ENCODE data around the gene PHPT1. TPM values are rescaled to one million over a fixed set of nuclear protein-coding genes. Genes with fewer than 3 reads are reported as not detected.

The PHPT1 gene
- total and polyA plus RNA-seq, 2 of the 13 experiments (the other 11 are each of a cell fraction or from before 2014, with no cell fraction given), result 189 to 192 TPM

- TF ChIP-seq RNF219 (CRISPR knock-in tag; IDR thresholded peaks at IDR 0.05) (no peak), ZSCAN12 (CRISPR knock-in tag; IDR thresholded peaks at IDR 0.05) (no peak), CBFB (CRISPR knock-in tag; IDR thresholded peaks at IDR 0.05) (no peak)
- Histone ChIP-seq H3K36me3 (replicated peaks in 1 of 2; ENCODE audit: control insufficient read depth in 1 of 2, insufficient read depth in 2 of 2, low read length in 2 of 2) (peaks cover 5 to 13% of the 10 kb centered on the region in 2 experiments), H3K27me3 (ENCODE audit: control insufficient read depth in 1 of 2, insufficient read depth in 2 of 2, low read length in 2 of 2) (no peaks in the 10 kb centered on the region), H3K9ac (ENCODE audit: insufficient read depth, low read depth, low read length) (no peak overlapping the region; the same call in 1 of the 2 replicates), H3K4me2 (ENCODE audit: low read depth, low read length) (no peak overlapping the region), H3K79me2 (ENCODE audit: insufficient read depth, low read length) (no peaks in the 10 kb centered on the region), H3K9me3 (ENCODE audit: low read length) (no peaks in the 10 kb centered on the region), H3K4me3 (replicated peaks in 1 of 3; ENCODE audit: insufficient read depth in 1 of 3, low read depth in 2 of 3, low read length in 3 of 3) (no peak overlapping the region), H4K20me1 (ENCODE audit: insufficient read depth, low read length) (no peaks in the 10 kb centered on the region), H3K27ac (ENCODE audit: extremely low read length, insufficient read depth, low read length) (no peak overlapping the region), H3K4me1 (ENCODE audit: insufficient read depth, low read length) (peaks cover 31% of the 10 kb centered on the region), H2AFZ (ENCODE audit: low read length) (no peak overlapping the region)
- DNase-seq (ENCODE audit: low spot score), result no peak
- no peak for ATAC-seq
- BruUV-seq (replicated peaks), result no TSS peak
- ChIA-PET CTCF (ENCODE audit: low intra/inter-chr PET ratio, low total read pairs) (no interaction called here), POLR2A (interaction anchor here (0.6 to 1.8 kb wide), 3 partner anchors 9 to 26 kb away, joined by 3 to 5 read pairs (median 5); partner anchors contain the start of gene EDF1)
- no peak for FAIRE-seq
- WGBS (ENCODE audit: low lambda C conversion rate), result 100% methylated on average over 3 of the region's 14 CpGs
- in situ Hi-C loops (cut with HindIII; ENCODE audit: extremely low pct_ligation_motif_present, low pct_unique_long_range_greater_than_20kb) (no loop called here), intact Hi-C loops (cut with micrococcal nuclease; ENCODE audit: unreplicated experiment) (no loop called here)
Observed at GRCh38 chr9:136856541-136857141, 7.4 kb downstream of the PHPT1 start.

GRCh38 chr9:136857166-136857565 is 8.0 kb downstream of the PHPT1 start:
- H3K27ac ChIP-seq (ENCODE audit: extremely low read length, insufficient read depth, low read length), result no peak overlapping the region
- no peak for ATAC-seq
- no peak overlapping the region for H2AFZ ChIP-seq (ENCODE audit: low read length)
- in situ Hi-C loops (cut with HindIII; ENCODE audit: extremely low pct_ligation_motif_present, low pct_unique_long_range_greater_than_20kb) (no loop called here), intact Hi-C loops (cut with micrococcal nuclease; ENCODE audit: unreplicated experiment) (no loop called here)
- POLR2A ChIA-PET, result interaction anchor here (1.1 to 5.0 kb wide), 3 partner anchors 9 to 25 kb away, joined by 3 to 29 read pairs (median 5); partner anchors contain the start of gene EDF1
- H3K4me2 ChIP-seq (ENCODE audit: low read depth, low read length), result no peak overlapping the region
- no peaks in the 10 kb centered on the region for H3K79me2 ChIP-seq (ENCODE audit: insufficient read depth, low read length)
- BruUV-seq (replicated peaks), result no TSS peak
- no peaks in the 10 kb centered on the region for H3K9me3 ChIP-seq (ENCODE audit: low read length)
- CTCF ChIA-PET (ENCODE audit: low intra/inter-chr PET ratio, low total read pairs), result no interaction called here
- DNase-seq (ENCODE audit: low spot score), result no peak
- FAIRE-seq, result no peak
- peaks cover 26% of the 10 kb centered on the region for H3K4me1 ChIP-seq (ENCODE audit: insufficient read depth, low read length)
- no peaks in the 10 kb centered on the region for H4K20me1 ChIP-seq (ENCODE audit: insufficient read depth, low read length)
- peaks cover 7 to 16% of the 10 kb centered on the region in 2 experiments for H3K36me3 ChIP-seq (replicated peaks in 1 of 2; ENCODE audit: control insufficient read depth in 1 of 2, insufficient read depth in 2 of 2, low read length in 2 of 2)
- H3K9ac ChIP-seq (ENCODE audit: insufficient read depth, low read depth, low read length), result no peak overlapping the region
- no peaks in the 10 kb centered on the region for H3K27me3 ChIP-seq (ENCODE audit: control insufficient read depth in 1 of 2, insufficient read depth in 2 of 2, low read length in 2 of 2)
- H3K4me3 ChIP-seq (replicated peaks in 1 of 3; ENCODE audit: insufficient read depth in 1 of 3, low read depth in 2 of 3, low read length in 3 of 3), result no peak overlapping the region
- WGBS (ENCODE audit: low lambda C conversion rate), result 93% methylated on average over 6 of the region's 19 CpGs
- TF ChIP-seq, protein P1, sequence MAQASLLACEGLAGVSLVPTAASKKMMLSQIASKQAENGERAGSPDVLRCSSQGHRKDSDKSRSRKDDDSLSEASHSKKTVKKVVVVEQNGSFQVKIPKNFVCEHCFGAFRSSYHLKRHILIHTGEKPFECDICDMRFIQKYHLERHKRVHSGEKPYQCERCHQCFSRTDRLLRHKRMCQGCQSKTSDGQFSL (CRISPR knock-in tag; IDR thresholded peaks at IDR 0.05), result no peak
- no peak for TF ChIP-seq MXD3 (CRISPR knock-in tag; IDR thresholded peaks at IDR 0.05)
- TF ChIP-seq TEAD2 (CRISPR knock-in tag; IDR thresholded peaks at IDR 0.05), result no peak
- TF ChIP-seq RBFOX2 (IDR thresholded peaks at IDR 0.05; ENCODE audit: low read depth, low read length), result peak; percentile 34
- TF ChIP-seq ZNF329 (CRISPR knock-in tag; IDR thresholded peaks at IDR 0.05; ENCODE audit: low read depth), result no peak
- no peak for TF ChIP-seq ZNF382 (CRISPR knock-in tag; IDR thresholded peaks at IDR 0.05; ENCODE audit: borderline replicate concordance)
- TF ChIP-seq TIGD3 (CRISPR knock-in tag; IDR thresholded peaks at IDR 0.05; ENCODE audit: borderline replicate concordance), result no peak
- no peak for TF ChIP-seq ZNF776 (CRISPR knock-in tag; IDR thresholded peaks at IDR 0.05)
- TF ChIP-seq AGO1 (IDR thresholded peaks at IDR 0.05; ENCODE audit: low read depth, low read length, poor library complexity, severe bottlenecking), result peak; percentile 65
- TF ChIP-seq POGZ (CRISPR knock-in tag; IDR thresholded peaks at IDR 0.05), result no peak

Measured in HepG2 (cell line).